ENCODE data around the gene RAB41. TPM values are rescaled to one million over a fixed set of nuclear protein-coding genes. Genes with fewer than 3 reads are reported as not detected.

The RAB41 gene
- polyA plus RNA-seq, 3 donors = not detected

GRCh38 chrX:70289168-70289792 lies 7.3 kb downstream of the RAB41 start:
- Mint-ChIP-seq H3K27me3 (ENCODE audit: low read depth in 3 of 3) (peaks cover 0 to 3% (median 0%) of the 10 kb centered on the region in 3 donors), H3K4me3 (peak overlapping the region; percentile 81 to 93), H3K9me3 (peaks cover 0 to 2% (median 0%) of the 10 kb centered on the region in 7 donors), H3K27ac (peak overlapping the region; percentile 70 to 94 (median 87)), H3K36me3 (peaks cover 23 to 29% of the 10 kb centered on the region in 2 donors), H3K4me1 (peaks cover 21% of the 10 kb centered on the region)
- Histone ChIP-seq H3K4me1 (ENCODE audit: control insufficient read depth in 1 of 2, insufficient read depth in 2 of 2, low read length in 2 of 2) (peaks cover 14 to 24% of the 10 kb centered on the region in 2 donors), H3K79me2 (ENCODE audit: insufficient read depth, low read length) (peaks cover 36% of the 10 kb centered on the region), H2AFZ (ENCODE audit: insufficient read depth, low read depth, low read length, poor library complexity, severe bottlenecking) (peak overlapping the region; percentile 80), H3K4me3 (replicated peaks in 1 of 3; ENCODE audit: low read depth in 2 of 3, low read length in 3 of 3) (peak overlapping the region; percentile 53 to 87 (median 76)), H3K9ac (ENCODE audit: insufficient read depth, low read length, poor library complexity, severe bottlenecking) (peak overlapping the region; percentile 61), H3K9me3 (replicated peaks in 1 of 2; ENCODE audit: control insufficient read depth in 1 of 2, insufficient read depth in 1 of 2, low read length in 2 of 2) (no peaks in the 10 kb centered on the region), H3K4me2 (replicated peaks; ENCODE audit: extremely low read depth, low read length, poor library complexity, severe bottlenecking) (peak overlapping the region; percentile 82), H3K36me3 (replicated peaks in 1 of 2; ENCODE audit: control insufficient read depth in 1 of 2, insufficient read depth in 2 of 2, low read length in 2 of 2) (peaks cover 12 to 29% of the 10 kb centered on the region in 2 donors), H3K27me3 (ENCODE audit: control insufficient read depth in 2 of 2, insufficient read depth in 2 of 2, low read length in 2 of 2) (no peaks in the 10 kb centered on the region), H3K27ac (ENCODE audit: low read depth in 1 of 2, low read length in 2 of 2) (peak overlapping the region; percentile 52 to 84), H4K20me1 (ENCODE audit: insufficient read depth, low read length) (no peaks in the 10 kb centered on the region)
- no CpG with 5 or more reads among the region's 11 CpGs for WGBS (ENCODE audit: insufficient coverage)
- DNase-seq = no peak
- intact Hi-C loops (cut with micrococcal nuclease) = loop anchor here (2.0 to 5.0 kb wide), 2 partner anchors 156 to 157 kb away; partner anchors contain the start of gene IGBP1 (in 2 of the 2)
- TF ChIP-seq CTCF (IDR thresholded peaks at IDR 0.05) = no peak

- peak; percentile 70 to 79 (median 79) for DNase-seq
- Histone ChIP-seq H3K36me3 (replicated peaks in 1 of 2; ENCODE audit: control insufficient read depth in 1 of 2, insufficient read depth in 2 of 2, low read length in 2 of 2) (peaks cover 11 to 29% of the 10 kb centered on the region in 2 donors), H3K27me3 (ENCODE audit: control insufficient read depth in 2 of 2, insufficient read depth in 2 of 2, low read length in 2 of 2) (no peaks in the 10 kb centered on the region), H3K4me1 (ENCODE audit: control insufficient read depth in 1 of 2, insufficient read depth in 2 of 2, low read length in 2 of 2) (peaks cover 14 to 24% of the 10 kb centered on the region in 2 donors), H3K9ac (ENCODE audit: insufficient read depth, low read length, poor library complexity, severe bottlenecking) (peak within 1 kb of the TSS; percentile 61), H3K79me2 (ENCODE audit: insufficient read depth, low read length) (peaks cover 40% of the 10 kb centered on the region), H3K4me3 (replicated peaks in 1 of 3; ENCODE audit: low read depth in 2 of 3, low read length in 3 of 3) (peak within 1 kb of the TSS; percentile 53 to 87 (median 76)), H2AFZ (ENCODE audit: insufficient read depth, low read depth, low read length, poor library complexity, severe bottlenecking) (peak within 1 kb of the TSS; percentile 80), H3K4me2 (replicated peaks; ENCODE audit: extremely low read depth, low read length, poor library complexity, severe bottlenecking) (peak within 1 kb of the TSS; percentile 82), H3K27ac (ENCODE audit: low read depth in 1 of 2, low read length in 2 of 2) (peak within 1 kb of the TSS; percentile 52 to 84), H3K9me3 (replicated peaks in 1 of 2; ENCODE audit: control insufficient read depth in 1 of 2, insufficient read depth in 1 of 2, low read length in 2 of 2) (no peaks in the 10 kb centered on the region), H4K20me1 (ENCODE audit: insufficient read depth, low read length) (no peaks in the 10 kb centered on the region)
- Mint-ChIP-seq H3K27ac (peak within 1 kb of the TSS; percentile 70 to 94 (median 87)), H3K4me1 (peaks cover 21% of the 10 kb centered on the region), H3K4me3 (peak within 1 kb of the TSS; percentile 81 to 93), H3K9me3 (peaks cover 0 to 2% (median 0%) of the 10 kb centered on the region in 7 donors), H3K36me3 (peaks cover 19 to 22% of the 10 kb centered on the region in 2 donors), H3K27me3 (ENCODE audit: low read depth in 3 of 3) (peaks cover 0 to 3% (median 0%) of the 10 kb centered on the region in 3 donors)
- TF ChIP-seq CTCF (IDR thresholded peaks at IDR 0.05) = no peak
- intact Hi-C loops (cut with micrococcal nuclease) = loop anchor here (2.0 to 5.0 kb wide), 2 partner anchors 157 to 158 kb away; partner anchors contain the start of gene IGBP1 (in 2 of the 2)
- WGBS (ENCODE audit: insufficient coverage) = 1% methylated on average over 12 of the region's 62 CpGs
Measured at GRCh38 chrX:70289793-70290770, 8.1 kb downstream of the RAB41 start, which contains the start of the genes KIF4A and PDZD11. KIF4A (plus strand) TSS chrX:70290104; CDS start chrX:70290459, 355 bp downstream. PDZD11 (minus strand) TSS chrX:70289927; CDS start chrX:70289341, 586 bp downstream.
